GM12801 (cell line): ENCODE results near the gene FBXL16.

ENCODE experiments used
- CTCF ChIP-seq: IDR thresholded peaks from one replicate; pipeline ENCODE4 v1.5.1; 2011; ENCODE audit warnings: control low read depth; ENCODE audit not compliant: insufficient read length; ENCODE audit errors: extremely low read depth

FBXL16 gene

GRCh38 chr16:747978-748746, 42.6 kb upstream of the FBXL16 start:
- no peak for TF ChIP-seq CTCF

- TF ChIP-seq CTCF = no peak
Measured at GRCh38 chr16:746637-747036, 41.0 kb upstream of the FBXL16 start.

- TF ChIP-seq CTCF = no peak
Measured at GRCh38 chr16:745739-746138, 40.1 kb upstream of the FBXL16 start.

GRCh38 chr16:743794-744500, 38.3 kb upstream of the FBXL16 start:
- TF ChIP-seq CTCF = no peak

- TF ChIP-seq CTCF = no peak
Measured at GRCh38 chr16:741986-742629, 36.5 kb upstream of the FBXL16 start.

- no peak for TF ChIP-seq CTCF
Measured at GRCh38 chr16:740764-741505, 35.3 kb upstream of the FBXL16 start, which contains the start of gene CIAO3. Gene CIAO3 (minus strand): TSS chr16:740997. CDS start chr16:740985, 12 bp downstream.

- TF ChIP-seq CTCF = no peak
Measured at GRCh38 chr16:740459-740763, 34.8 kb upstream of the FBXL16 start.
